Neural cell (in vitro differentiated cells): ENCODE measurements around the gene LYSMD1. TPM values are rescaled to one million over a fixed set of nuclear protein-coding genes. Genes with fewer than 3 reads are reported as not detected.
A peak's percentile ranks its signal among the peaks of the same experiment; 100 is the strongest.
"Not testable (repeated sequence)": the region's sequence is repeated elsewhere in the genome, so short reads cannot be mapped to it uniquely, and the experiment has no call there.

Experiments
- H2AFZ ChIP-seq: fragments of 200-600, 300-800 bp; sonication (generic), shearing (Covaris generic); 2 replicates; pipeline ENCODE4 v1.6.0; 2014; ENCODE audit warnings: low read depth, mild to moderate bottlenecking, antibody characterized with exemption, low read length, moderate library complexity
- H3F3A ChIP-seq: fragments of 200-600 bp; shearing (Covaris generic); 2 replicates; pipeline ENCODE4 v1.6.1; 2016; ENCODE audit warnings: mild to moderate bottlenecking, moderate library complexity, mixed read lengths, antibody characterized with exemption, low read length; ENCODE audit not compliant: insufficient read depth, poor library complexity, severe bottlenecking
- H3K27ac ChIP-seq: fragments of 200-600, 300-800 bp; sonication (generic), shearing (Covaris generic); 2 replicates; pipeline ENCODE4 v1.5.1; 2014; ENCODE audit warnings: mild to moderate bottlenecking, low read length, moderate library complexity
- H3K27me3 ChIP-seq: fragments of 300-800, 200-600 bp; sonication (generic), shearing (Covaris generic); 2 replicates; pipeline ENCODE4 v1.6.0; 2014; ENCODE audit warnings: mild to moderate bottlenecking, low read depth, low read length, moderate library complexity; ENCODE audit not compliant: insufficient read depth
- H3K36me3 ChIP-seq: fragments of 300-800, 200-600 bp; sonication (generic), shearing (Covaris generic); 2 replicates; pipeline ENCODE4 v1.5.1; 2014; ENCODE audit warnings: mild to moderate bottlenecking, antibody characterized with exemption, low read length, moderate library complexity; ENCODE audit not compliant: insufficient read depth
- H3K4me2 ChIP-seq: fragments of 300-800, 200-600 bp; sonication (generic), shearing (Covaris generic); 2 replicates; pipeline ENCODE4 v1.6.0; 2014; ENCODE audit warnings: mild to moderate bottlenecking, low read length
- H3K4me3 ChIP-seq: fragments of 300-800, 200-600 bp; sonication (generic), shearing (Covaris generic); 2 replicates; pipeline ENCODE4 v1.5.1; 2014; ENCODE audit warnings: mild to moderate bottlenecking, low read length, moderate library complexity
- H3K79me2 ChIP-seq: fragments of 200-600 bp; shearing (Covaris generic); replicated peaks from 2 replicates; pipeline ENCODE4 v1.6.0; 2014; ENCODE audit warnings: mild to moderate bottlenecking, low read length, moderate library complexity; ENCODE audit not compliant: insufficient read depth
- H3K9ac ChIP-seq: fragments of 300-800, 200-600 bp; sonication (generic), shearing (Covaris generic); 2 replicates; pipeline ENCODE4 v1.6.1; 2016; ENCODE audit warnings: mild to moderate bottlenecking, low read length, mixed read lengths
- H3K9me2 ChIP-seq: fragments of 200-600 bp; shearing (Covaris generic); 2 replicates; pipeline ENCODE4 v1.6.1; 2016; ENCODE audit warnings: mild to moderate bottlenecking, low read length, mixed read lengths; ENCODE audit not compliant: insufficient read depth
- H3K9me3 ChIP-seq: fragments of 200-600, 300-800 bp; sonication (generic), shearing (Covaris generic); 2 replicates; pipeline ENCODE4 v1.6.1; 2016; ENCODE audit warnings: mild to moderate bottlenecking, mixed run types, low read length, moderate library complexity, mixed read lengths
- H4K20me1 ChIP-seq: fragments of 200-600 bp; shearing (Covaris generic); 2 replicates; pipeline ENCODE4 v1.6.1; 2016; ENCODE audit warnings: mild to moderate bottlenecking, mixed run types; ENCODE audit not compliant: insufficient read depth
- EP300 ChIP-seq: fragments of 450-650 bp; conservative IDR thresholded peaks from 2 replicates; pipeline ENCODE4 v1.6.1; 2014; ENCODE audit warnings: antibody characterized with exemption, mild to moderate bottlenecking, moderate library complexity; ENCODE audit not compliant: poor library complexity, severe bottlenecking
- EZH2 ChIP-seq: fragments of 200-600, 300-800 bp; shearing (Covaris generic), sonication (generic); IDR thresholded peaks from 2 replicates; pipeline ENCODE4 v1.6.1; 2014; ENCODE audit warnings: antibody characterized with exemption, low read length, borderline replicate concordance, mild to moderate bottlenecking; ENCODE audit not compliant: insufficient read depth, poor library complexity, severe bottlenecking
- MXI1 ChIP-seq: fragments of 450-650 bp; conservative IDR thresholded peaks from 2 replicates; pipeline ENCODE4 v1.6.1; 2014; ENCODE audit warnings: antibody characterized with exemption, mild to moderate bottlenecking; ENCODE audit not compliant: poor library complexity, severe bottlenecking
- POLR2AphosphoS5 ChIP-seq: IDR thresholded peaks from 2 replicates; pipeline ENCODE4 v1.6.1; 2012
- RAD21 ChIP-seq: fragments of 450-650 bp; conservative IDR thresholded peaks from 2 replicates; pipeline ENCODE4 v1.6.1; 2014; ENCODE audit warnings: antibody characterized with exemption, mild to moderate bottlenecking, moderate library complexity
- SMC3 ChIP-seq: fragments of 450-650 bp; conservative IDR thresholded peaks from 2 replicates; pipeline ENCODE4 v1.6.1; 2014; ENCODE audit warnings: antibody characterized with exemption, mild to moderate bottlenecking, moderate library complexity; ENCODE audit not compliant: poor library complexity
- TAF1 ChIP-seq: IDR thresholded peaks from 2 replicates; pipeline ENCODE4 v1.6.1; 2012; ENCODE audit warnings: low read depth
- polyA plus RNA-seq: library from polyadenylated mRNA; depleted of rRNA; stranded (reverse); fragments of >200 nt; gene quantifications from 2 replicates; pipeline ENCODE4 v1.2.3, GENCODE V29; 2014
- TF ChIP-seq, protein P1 (sequence below): fragments of 450-650 bp; IDR thresholded peaks from 2 replicates; pipeline ENCODE4 v1.5.1; 2014; ENCODE audit warnings: antibody characterized with exemption, mild to moderate bottlenecking, moderate library complexity; ENCODE audit not compliant: poor library complexity, severe bottlenecking
- TF ChIP-seq, protein P2 (sequence below): IDR thresholded peaks from 2 replicates; pipeline ENCODE4 v1.6.1; 2012; ENCODE audit warnings: borderline replicate concordance

The LYSMD1 gene
- polyA plus RNA-seq, 1 donor from 2014 or later: 16.0 TPM

DNA sequence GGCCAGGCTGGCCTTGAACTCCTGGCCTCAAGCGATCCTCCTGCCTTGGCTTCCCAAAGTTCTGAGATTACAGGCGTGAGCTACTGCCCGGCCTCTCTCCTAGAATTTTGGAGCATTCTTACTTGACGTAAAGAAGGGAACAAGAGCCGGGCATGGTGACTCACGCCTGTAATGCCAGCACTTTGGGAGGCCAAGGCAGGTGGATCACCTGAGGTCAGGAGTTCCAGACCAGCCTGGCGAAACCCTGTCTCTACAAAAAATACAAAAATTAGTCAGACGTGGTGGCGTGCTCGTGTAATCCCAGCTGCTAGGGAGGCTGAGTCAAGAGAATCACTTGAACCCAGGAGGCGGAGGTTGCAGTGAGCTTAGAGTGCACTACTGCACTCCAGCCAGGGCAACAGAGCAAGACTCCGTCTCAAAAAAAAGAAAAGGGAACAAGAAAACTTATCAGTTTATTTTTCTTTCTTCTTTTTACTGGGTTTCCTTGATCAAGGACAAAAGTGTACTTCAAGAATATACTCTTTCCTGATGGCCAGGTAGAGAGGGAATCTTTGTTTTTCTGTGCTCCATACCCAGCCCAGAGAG lies 39.8 kb upstream of the LYSMD1 start:
- not testable (repeated sequence) for H3F3A ChIP-seq, H3K27me3 ChIP-seq, H3K9me3 ChIP-seq, H3K4me2 ChIP-seq, H3K27ac ChIP-seq, H3K36me3 ChIP-seq, H4K20me1 ChIP-seq, H2AFZ ChIP-seq, H3K9ac ChIP-seq, H3K9me2 ChIP-seq, H3K4me3 ChIP-seq
- peaks cover 54% of the 10 kb centered on the region for H3K79me2 ChIP-seq

GRCh38 chr1:151199873-151200581 lies 34.3 kb upstream of the LYSMD1 start:
- no peaks in the 10 kb centered on the region for H3K9me2 ChIP-seq
- H3K9ac ChIP-seq: peak overlapping the region; percentile 94
- no peak overlapping the region for H3K27ac ChIP-seq
- H2AFZ ChIP-seq: no peak overlapping the region
- no peaks in the 10 kb centered on the region for H3K27me3 ChIP-seq
- peak overlapping the region; percentile 99 for H3K4me2 ChIP-seq
- no peaks in the 10 kb centered on the region for H3K9me3 ChIP-seq
- H3K79me2 ChIP-seq: peaks cover 54% of the 10 kb centered on the region
- H4K20me1 ChIP-seq: no peaks in the 10 kb centered on the region
- H3K4me3 ChIP-seq: peak overlapping the region; percentile 97
- no peaks in the 10 kb centered on the region for H3F3A ChIP-seq
- TF ChIP-seq RAD21 (no peak), EP300 (no peak), EZH2 (no peak), MXI1 (no peak), SMC3 (no peak)
- H3K36me3 ChIP-seq: no peaks in the 10 kb centered on the region

DNA sequence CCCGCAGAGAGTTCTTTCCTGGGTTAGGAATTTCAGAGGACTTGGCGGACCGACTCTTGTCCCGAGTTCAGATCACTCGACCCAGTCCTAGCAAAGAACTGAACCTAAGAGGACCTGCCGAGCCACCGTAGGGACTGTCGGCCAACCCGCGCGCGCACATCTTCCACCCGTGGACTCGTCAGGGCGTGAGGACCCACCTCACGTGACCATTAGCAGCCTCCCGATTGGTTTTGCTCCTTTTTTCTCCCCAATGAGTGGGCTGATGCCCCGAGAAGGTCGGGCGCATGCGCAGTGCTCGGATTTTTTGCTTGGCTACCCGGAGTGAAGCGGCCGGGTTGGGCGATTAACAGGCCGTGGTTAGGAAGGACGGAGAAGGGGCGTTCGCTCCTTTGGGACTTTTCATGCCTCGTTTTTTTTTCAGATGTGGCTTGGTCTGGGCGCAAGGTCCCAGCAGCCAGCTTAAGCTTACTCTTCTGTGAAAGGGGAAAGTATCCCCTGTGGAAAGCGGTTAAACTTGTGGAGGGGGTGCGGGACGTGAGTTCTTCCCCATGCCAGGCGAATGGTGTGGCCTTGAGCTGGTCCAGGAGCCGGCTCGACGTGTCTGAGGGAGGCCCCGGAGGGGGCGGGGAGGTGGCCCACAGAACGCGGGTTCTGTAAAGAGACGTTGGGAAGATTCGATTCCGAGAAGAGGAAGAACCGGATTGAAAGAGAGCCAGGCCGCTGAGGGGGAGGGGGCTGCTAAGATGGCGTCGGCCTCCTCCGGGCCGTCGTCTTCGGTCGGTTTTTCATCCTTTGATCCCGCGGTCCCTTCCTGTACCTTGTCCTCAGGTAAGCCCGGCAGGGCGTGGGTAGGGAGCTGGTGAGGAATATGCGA lies 32.8 kb upstream of the LYSMD1 start, which contains the start of gene PIP5K1A:
TSS of gene PIP5K1A (plus strand) at position 299 of the 874 bp plus-strand sequence. CDS start at position 744, 445 bp downstream.
- Histone ChIP-seq H3K27me3 (peaks cover 5% of the 10 kb centered on the region), H3K9me2 (no peaks in the 10 kb centered on the region), H3K36me3 (no peaks in the 10 kb centered on the region), H2AFZ (peak within 1 kb of the TSS; percentile 72), H4K20me1 (no peaks in the 10 kb centered on the region), H3K79me2 (peaks cover 41% of the 10 kb centered on the region), H3K27ac (peak within 1 kb of the TSS; percentile 91), H3K4me3 (peak within 1 kb of the TSS; percentile 97), H3K9me3 (no peaks in the 10 kb centered on the region), H3F3A (no peaks in the 10 kb centered on the region), H3K9ac (peak within 1 kb of the TSS; percentile 94), H3K4me2 (peak within 1 kb of the TSS; percentile 99)
- TF ChIP-seq EZH2 (no peak), POLR2AphosphoS5 (peak; percentile 95), SMC3 (no peak), RAD21 (no peak), EP300 (no peak), MXI1 (peak; percentile 72), TAF1 (peak; percentile 80)
- TF ChIP-seq, protein P1, sequence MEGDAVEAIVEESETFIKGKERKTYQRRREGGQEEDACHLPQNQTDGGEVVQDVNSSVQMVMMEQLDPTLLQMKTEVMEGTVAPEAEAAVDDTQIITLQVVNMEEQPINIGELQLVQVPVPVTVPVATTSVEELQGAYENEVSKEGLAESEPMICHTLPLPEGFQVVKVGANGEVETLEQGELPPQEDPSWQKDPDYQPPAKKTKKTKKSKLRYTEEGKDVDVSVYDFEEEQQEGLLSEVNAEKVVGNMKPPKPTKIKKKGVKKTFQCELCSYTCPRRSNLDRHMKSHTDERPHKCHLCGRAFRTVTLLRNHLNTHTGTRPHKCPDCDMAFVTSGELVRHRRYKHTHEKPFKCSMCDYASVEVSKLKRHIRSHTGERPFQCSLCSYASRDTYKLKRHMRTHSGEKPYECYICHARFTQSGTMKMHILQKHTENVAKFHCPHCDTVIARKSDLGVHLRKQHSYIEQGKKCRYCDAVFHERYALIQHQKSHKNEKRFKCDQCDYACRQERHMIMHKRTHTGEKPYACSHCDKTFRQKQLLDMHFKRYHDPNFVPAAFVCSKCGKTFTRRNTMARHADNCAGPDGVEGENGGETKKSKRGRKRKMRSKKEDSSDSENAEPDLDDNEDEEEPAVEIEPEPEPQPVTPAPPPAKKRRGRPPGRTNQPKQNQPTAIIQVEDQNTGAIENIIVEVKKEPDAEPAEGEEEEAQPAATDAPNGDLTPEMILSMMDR: no peak
- TF ChIP-seq, protein P2, sequence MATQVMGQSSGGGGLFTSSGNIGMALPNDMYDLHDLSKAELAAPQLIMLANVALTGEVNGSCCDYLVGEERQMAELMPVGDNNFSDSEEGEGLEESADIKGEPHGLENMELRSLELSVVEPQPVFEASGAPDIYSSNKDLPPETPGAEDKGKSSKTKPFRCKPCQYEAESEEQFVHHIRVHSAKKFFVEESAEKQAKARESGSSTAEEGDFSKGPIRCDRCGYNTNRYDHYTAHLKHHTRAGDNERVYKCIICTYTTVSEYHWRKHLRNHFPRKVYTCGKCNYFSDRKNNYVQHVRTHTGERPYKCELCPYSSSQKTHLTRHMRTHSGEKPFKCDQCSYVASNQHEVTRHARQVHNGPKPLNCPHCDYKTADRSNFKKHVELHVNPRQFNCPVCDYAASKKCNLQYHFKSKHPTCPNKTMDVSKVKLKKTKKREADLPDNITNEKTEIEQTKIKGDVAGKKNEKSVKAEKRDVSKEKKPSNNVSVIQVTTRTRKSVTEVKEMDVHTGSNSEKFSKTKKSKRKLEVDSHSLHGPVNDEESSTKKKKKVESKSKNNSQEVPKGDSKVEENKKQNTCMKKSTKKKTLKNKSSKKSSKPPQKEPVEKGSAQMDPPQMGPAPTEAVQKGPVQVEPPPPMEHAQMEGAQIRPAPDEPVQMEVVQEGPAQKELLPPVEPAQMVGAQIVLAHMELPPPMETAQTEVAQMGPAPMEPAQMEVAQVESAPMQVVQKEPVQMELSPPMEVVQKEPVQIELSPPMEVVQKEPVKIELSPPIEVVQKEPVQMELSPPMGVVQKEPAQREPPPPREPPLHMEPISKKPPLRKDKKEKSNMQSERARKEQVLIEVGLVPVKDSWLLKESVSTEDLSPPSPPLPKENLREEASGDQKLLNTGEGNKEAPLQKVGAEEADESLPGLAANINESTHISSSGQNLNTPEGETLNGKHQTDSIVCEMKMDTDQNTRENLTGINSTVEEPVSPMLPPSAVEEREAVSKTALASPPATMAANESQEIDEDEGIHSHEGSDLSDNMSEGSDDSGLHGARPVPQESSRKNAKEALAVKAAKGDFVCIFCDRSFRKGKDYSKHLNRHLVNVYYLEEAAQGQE: peak; percentile 79
